Astrocyte of the cerebellum (primary cell): ENCODE data around the gene S100A14.

ENCODE experiments used
- DNase-seq: peaks from one replicate; pipeline ENCODE4 v3.0.0-alpha.2; 2011; ENCODE audit warnings: low read depth
- H3K4me3 ChIP-seq: 2 replicates; pipeline ENCODE4 v1.5.1; 2011; ENCODE audit warnings: mild to moderate bottlenecking, low read depth, low read length, moderate library complexity
- in situ Hi-C: cut with HindIII; loops from 2 replicates; pipeline ENCODE4 v1.10.0; 2017; ENCODE audit warnings: low sequenced_read_pairs
- TF ChIP-seq, protein P1 (sequence below): IDR thresholded peaks from 2 replicates; pipeline ENCODE4 v1.5.1; 2012; ENCODE audit warnings: low read length, low read depth, moderate library complexity, mild to moderate bottlenecking; ENCODE audit errors: missing control alignments

The S100A14 gene

DNA sequence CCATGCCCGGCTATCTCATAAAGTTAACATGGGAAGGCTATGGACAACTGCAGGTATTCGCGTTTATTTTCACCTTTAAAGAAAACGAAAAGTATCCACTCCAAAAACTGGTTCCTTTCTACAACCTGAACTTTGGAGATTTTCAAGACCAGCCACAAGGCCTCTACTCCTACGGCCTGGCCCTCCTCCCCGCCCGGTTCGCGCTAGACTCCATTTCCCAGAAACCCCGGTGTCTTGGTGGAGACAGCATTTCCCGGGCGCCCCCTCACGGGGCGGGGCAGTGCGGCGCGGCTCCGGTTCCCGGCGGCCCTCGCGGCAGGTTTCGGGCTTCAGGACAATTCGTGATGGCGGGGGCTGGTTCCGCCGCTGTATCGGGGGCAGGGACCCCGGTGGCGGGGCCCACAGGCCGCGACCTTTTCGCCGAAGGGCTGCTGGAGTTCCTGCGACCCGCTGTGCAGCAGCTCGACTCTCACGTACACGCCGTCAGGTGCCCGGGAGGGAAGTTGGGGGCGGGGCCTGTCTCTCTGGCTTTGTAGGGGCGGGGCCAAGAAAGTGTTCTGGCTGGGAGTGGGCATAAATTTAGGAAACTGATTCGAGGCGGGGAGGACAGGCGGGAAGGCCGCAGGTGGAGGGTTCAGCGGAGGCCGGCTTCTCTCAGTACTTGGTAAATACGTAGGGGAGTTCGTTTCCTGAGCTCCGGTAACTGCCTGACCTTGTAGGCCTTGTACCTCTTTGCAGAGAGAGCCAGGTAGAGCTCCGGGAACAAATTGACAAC lies 42.5 kb upstream of the S100A14 start, which contains the start of gene SNAPIN:
SNAPIN (plus strand) TSS at position 304 of the 775 bp plus-strand sequence; CDS start at position 345, 41 bp downstream.
- in situ Hi-C loops: no loop called here
- peak within 1 kb of the TSS; percentile 60 for H3K4me3 ChIP-seq
- TF ChIP-seq, protein P1, sequence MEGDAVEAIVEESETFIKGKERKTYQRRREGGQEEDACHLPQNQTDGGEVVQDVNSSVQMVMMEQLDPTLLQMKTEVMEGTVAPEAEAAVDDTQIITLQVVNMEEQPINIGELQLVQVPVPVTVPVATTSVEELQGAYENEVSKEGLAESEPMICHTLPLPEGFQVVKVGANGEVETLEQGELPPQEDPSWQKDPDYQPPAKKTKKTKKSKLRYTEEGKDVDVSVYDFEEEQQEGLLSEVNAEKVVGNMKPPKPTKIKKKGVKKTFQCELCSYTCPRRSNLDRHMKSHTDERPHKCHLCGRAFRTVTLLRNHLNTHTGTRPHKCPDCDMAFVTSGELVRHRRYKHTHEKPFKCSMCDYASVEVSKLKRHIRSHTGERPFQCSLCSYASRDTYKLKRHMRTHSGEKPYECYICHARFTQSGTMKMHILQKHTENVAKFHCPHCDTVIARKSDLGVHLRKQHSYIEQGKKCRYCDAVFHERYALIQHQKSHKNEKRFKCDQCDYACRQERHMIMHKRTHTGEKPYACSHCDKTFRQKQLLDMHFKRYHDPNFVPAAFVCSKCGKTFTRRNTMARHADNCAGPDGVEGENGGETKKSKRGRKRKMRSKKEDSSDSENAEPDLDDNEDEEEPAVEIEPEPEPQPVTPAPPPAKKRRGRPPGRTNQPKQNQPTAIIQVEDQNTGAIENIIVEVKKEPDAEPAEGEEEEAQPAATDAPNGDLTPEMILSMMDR: no peak
- peak; percentile 74 for DNase-seq

DNA sequence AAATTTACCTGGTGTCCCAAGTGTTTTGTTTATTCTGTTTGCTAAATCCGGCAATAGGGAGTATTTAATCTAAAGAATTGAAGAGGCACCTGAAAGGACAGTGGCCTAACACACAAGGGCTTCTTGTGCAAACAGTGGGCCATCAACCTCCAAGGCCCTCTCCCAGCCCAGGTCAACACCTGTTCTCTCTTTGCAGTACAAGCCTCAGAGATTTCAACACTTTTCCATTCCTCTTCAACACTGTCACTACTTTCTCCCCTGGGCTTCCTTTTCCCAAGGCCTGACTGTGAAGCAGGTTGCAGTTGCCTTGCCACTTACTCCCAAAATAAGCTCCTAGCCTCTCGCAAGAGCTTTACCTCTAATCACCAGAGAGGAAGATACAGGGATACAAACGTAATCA lies 39.2 kb upstream of the S100A14 start:
- TF ChIP-seq, protein P1: no peak
- DNase-seq: no peak
- no peak overlapping the region for H3K4me3 ChIP-seq
- in situ Hi-C loops: no loop called here

DNA sequence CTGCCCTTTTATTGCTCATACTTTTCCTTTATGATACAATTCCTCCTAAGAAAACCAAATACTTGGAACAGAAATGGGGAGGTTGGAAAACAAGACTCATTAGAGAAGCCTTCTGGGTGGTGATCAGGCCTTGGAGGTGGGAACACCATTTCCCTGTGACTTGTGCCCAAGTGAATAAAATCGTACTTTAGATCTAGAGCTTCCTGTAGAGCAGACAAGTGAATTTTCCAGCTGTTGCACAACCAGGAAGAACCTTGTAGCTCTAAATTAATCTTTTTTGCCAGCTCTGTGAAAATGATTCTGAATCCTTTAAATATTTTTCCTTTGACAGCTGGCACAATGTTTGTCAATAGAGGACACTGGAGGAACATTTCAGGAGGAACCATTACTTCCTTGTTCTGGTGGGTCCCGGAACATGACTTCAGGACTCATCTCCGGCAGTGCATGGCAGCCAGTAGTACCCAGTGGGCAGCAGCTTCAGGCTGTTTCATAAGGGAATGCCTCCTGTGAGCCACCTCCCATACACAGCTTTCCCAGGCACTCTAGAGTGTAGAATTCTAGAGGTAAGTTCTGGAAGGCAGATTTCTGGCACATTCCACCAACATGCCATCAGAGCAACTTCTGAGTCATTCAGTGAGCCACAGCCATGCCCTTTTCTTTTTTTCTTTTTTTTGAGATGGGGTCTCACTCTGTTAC lies 36.8 kb upstream of the S100A14 start:
- DNase-seq: no peak
- TF ChIP-seq, protein P1: no peak
- in situ Hi-C loops: no loop called here
- no peak overlapping the region for H3K4me3 ChIP-seq

DNA sequence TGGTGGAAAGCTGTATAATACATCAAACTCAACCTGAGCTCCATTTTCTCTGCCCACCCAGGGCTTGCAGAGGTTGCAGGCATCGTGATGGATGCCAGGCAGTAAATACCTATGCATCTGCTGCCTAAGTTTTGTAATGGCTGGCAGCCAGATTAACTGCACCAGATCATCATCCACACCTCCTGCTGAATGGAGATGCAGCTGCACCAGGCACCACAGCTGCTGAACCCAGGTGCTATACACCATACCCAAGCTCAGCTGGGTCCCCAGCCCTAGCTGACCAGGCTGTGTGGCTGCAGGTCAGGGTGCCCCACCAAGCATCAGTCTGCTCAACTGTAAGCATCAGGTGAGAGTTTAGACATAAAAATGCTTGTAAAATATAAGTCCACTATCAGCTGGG lies 35.6 kb upstream of the S100A14 start:
- TF ChIP-seq, protein P1: no peak
- DNase-seq: no peak
- H3K4me3 ChIP-seq: no peak overlapping the region
- in situ Hi-C loops: no loop called here

DNA sequence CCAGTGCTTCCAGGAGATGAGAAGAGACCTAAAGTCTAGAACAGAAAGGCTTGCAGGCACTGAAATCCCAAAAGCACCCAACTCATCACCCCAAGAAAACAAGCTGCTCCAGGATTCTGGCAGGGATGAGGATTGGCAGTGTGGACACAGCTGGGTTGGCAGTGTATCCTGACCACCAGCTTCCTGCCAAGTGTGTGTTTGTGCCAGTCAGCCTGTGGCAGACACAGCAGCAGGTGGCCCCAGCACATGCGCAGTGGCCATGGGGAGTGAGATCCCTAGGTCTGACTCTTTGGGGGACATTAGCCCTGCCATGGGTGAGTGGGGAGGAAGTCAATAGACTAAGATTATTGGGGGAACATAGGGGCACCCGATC lies 33.7 kb upstream of the S100A14 start:
- no peak overlapping the region for H3K4me3 ChIP-seq
- in situ Hi-C loops: no loop called here
- TF ChIP-seq, protein P1: no peak
- no peak for DNase-seq

DNA sequence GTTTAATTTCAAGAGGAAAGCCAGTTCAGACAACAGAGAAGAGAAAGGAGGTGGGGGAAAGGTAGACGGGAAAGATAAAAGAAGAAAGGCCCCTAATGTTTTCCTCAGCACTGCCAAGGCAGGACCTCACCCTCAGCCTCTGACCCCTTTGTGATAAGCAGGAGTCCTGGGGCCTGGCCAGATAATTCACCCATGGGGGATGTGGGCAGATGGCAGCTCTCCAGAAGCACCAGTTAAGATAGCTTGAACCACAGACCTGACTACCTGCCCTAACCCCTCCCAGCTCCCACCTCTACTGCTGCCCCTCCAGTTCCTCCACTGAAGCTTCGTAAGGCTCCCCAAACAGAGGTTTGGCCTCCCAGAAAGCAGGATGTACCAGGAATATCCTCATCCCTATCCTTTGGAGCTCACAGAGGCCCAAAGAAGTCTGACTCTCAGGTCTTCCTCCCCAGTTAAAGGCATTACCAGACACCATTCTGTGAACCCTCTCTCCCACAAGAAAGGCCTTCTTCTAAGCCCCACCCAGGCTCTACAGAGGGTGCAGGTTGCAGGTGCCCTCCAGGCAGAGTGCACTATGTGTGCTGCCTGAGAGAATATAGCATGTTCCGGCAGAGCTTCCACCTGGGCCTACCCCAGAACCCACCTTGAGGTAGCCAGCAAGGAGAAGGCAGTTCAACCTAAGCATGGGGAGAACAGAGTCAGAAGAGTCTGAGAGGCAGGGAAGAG lies 33.2 kb upstream of the S100A14 start:
- TF ChIP-seq, protein P1: no peak
- H3K4me3 ChIP-seq: no peak overlapping the region
- no peak for DNase-seq
- in situ Hi-C loops: no loop called here
